ENCODE results near the gene PSME3IP1.

DNA sequence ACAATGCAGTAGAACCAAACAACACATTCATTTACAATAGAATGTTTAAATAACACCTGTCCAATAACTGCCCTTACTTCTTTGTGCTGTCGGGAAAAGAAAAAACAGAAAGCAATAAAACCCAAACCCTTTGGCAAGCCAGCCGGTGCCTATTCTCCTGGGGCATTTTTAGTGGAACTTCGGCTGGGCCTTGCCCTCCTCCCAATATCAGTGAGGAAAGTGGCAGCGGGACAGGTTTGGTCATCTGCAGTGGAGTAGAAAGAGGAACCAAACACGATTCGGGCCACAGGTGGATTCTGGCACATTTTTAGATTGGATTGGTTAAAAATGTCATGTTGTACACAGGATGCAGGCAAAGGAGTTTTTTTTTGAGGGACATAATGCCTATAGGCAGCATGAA, 32.0 kb downstream of the PSME3IP1 start:
- no peak for TF ChIP-seq POLR2A (IDR thresholded peaks at IDR 0.05)
- TF ChIP-seq, protein P1, sequence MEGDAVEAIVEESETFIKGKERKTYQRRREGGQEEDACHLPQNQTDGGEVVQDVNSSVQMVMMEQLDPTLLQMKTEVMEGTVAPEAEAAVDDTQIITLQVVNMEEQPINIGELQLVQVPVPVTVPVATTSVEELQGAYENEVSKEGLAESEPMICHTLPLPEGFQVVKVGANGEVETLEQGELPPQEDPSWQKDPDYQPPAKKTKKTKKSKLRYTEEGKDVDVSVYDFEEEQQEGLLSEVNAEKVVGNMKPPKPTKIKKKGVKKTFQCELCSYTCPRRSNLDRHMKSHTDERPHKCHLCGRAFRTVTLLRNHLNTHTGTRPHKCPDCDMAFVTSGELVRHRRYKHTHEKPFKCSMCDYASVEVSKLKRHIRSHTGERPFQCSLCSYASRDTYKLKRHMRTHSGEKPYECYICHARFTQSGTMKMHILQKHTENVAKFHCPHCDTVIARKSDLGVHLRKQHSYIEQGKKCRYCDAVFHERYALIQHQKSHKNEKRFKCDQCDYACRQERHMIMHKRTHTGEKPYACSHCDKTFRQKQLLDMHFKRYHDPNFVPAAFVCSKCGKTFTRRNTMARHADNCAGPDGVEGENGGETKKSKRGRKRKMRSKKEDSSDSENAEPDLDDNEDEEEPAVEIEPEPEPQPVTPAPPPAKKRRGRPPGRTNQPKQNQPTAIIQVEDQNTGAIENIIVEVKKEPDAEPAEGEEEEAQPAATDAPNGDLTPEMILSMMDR (IDR thresholded peaks at IDR 0.05) = no peak

Measured in adrenal gland (tissue), 5 donors.